Activated CD8-positive, alpha-beta memory T cell treated with anti-CD3 and anti-CD28 coated beads, Interleukin-2, amount 50 U/mL, for 4 hours (primary cell): Measurements from ENCODE around the gene NANS.
"Not testable (repeated sequence)": the region's sequence is repeated elsewhere in the genome, so short reads cannot be mapped to it uniquely, and the experiment has no call there.

Experiments
- DNase-seq: peaks from one replicate; pipeline ENCODE4 v3.0.0-alpha.2; 2020

NANS gene

DNA sequence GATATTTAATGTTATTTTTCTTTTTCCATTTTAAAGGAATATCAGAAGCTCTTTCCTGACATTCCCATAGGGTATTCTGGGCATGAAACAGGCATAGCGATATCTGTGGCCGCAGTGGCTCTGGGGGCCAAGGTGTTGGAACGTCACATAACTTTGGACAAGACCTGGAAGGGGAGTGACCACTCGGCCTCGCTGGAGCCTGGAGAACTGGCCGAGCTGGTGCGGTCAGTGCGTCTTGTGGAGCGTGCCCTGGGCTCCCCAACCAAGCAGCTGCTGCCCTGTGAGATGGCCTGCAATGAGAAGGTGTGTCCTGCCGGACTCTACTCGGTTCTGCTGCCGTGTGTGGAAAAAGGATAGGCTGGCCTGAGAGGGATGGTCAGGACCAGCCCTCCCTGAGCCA is 24.2 kb downstream of the NANS start:
- DNase-seq = no peak

DNA sequence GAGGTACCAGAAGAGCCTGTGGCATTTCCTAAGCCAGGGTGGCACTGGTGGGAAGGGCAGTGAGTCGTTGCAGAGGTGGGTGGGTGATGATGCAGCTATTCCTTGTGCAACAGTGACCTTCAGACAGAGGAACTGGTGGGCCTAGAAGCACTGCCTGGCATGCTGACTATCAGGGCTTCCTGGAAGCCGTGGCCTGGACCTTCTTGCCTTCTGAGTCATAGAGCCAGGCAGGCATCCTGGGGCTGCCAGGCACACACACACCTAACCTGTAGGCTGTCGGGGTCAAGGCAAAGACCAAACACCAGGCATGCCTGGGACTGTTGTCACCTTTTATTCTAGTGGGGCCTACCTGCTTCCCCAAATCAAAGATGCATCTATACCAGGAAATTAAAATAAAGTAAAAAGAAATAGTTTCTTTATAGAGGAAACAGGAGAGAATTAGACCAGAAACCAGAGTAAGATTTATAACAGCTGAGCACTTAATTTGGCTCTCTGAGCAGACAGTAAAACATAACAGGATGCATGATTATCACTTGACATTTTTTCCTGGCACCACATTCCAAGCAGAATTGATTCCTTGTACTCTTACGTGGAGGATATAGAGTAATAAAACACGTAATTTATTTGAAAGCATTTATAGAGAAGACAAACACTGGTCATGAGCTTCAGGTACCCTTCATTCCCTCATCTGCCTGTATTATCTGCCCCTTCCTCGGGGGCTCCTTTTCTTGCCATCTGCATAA is 25.1 kb downstream of the NANS start:
- peak; percentile 45 for DNase-seq

DNA sequence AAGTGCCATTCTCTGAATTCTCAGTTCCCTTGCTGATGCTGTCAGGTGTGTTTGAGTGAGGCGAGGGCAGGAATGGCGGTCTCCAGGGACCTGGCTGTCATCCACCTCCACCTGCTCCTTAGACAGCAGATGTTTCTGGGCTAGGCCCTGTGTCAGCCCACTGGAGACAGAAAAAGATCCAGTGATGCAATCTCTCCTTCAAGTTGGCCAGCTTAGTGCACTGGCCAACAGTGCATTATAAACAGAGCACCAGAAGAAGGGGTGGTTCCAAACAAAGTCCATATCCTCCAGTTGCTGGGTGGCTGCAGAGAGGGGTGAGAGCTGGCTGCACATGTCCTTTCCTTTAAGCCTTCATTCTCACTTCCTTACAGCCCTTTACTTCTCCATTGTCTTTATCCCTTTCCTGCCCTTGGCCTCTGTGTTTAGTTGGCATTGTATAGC is 26.5 kb downstream of the NANS start:
- DNase-seq = no peak

DNA sequence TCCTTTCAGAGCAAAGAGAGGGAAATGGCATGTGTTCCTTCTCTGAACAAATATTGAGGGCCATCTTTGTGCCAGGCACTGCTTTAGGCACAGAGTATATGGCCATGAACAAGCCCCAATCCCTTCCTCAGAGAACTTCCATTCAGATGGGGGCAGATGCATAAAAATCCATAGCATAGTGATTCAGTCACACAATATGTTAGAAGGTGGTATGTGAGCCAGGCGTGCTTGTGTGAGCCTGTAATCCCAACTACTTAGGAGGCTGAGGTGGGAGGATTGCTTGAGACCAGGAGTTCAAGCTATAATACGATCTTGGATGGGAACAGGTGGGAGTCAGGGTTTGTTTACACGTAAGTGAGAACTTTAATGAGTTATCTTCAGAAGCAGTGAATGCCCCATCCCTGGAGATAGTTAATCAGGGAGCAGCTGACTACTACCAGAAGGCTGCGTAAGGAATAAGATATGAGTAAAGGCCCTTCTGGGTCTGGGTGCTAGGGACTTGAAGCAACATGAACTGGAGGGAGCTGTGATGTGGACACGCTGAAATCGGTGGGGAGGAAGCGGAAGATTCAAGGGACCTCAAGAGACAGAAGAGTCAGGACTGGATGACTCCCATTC is 27.1 kb downstream of the NANS start:
- DNase-seq = no peak

DNA sequence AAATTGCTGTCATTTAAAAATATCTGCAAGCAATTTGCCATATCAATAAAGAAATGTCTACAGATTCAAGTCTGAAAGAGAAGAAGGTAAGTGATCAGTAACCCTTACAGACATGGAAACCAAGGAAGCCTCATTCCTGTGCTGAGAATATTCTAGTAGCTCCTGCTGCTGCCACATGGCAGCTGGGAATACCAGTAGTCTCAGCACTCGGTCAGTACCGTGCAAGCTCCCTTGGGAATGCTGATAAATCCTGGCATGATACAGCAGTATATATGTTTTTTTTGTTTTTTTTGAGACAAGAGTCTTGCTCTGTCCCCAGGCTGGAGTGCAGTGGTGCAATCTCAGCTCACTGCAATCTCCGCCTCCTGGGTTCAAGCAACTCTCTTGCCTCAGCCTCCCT is 27.9 kb downstream of the NANS start:
- DNase-seq = no peak

DNA sequence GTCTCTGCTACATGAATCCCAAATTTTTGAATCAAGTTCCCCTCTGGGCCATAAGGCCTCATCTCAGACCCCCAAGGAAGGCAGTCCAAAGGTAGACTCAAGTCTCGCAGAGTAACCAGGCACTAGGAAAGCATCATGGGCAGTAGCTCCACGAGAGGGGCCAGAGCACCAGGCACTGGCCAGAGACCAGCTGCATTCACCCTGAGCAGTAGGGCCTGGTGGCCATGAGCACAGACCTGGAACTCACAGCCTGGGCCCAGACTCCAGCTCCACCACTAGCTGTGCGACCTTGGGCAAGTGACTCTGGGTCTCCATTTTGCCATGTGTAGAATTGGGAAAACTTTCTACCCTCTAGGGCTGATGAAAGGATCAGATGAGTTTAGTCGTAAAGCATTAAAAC is 28.5 kb downstream of the NANS start:
- no peak for DNase-seq

DNA sequence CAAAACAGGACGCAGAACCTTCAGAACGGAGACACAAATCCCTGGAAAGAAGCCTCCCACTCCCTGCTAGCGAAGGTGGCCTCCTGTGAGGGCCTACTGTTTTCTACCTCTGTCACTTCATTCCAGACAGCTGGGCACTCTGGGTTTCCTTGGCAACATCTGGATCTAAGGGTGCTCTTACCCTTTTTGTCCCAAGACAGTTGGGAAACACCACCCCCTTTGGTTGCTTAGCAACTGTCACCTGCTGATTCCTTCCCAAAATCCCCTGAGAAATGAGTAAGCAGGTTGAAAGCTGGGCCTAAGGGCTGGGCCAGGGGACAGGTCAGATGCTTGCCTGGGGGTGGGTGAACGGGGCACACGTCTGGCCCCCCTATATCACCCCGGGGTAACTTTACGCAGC is 29.4 kb downstream of the NANS start:
- DNase-seq = no peak

DNA sequence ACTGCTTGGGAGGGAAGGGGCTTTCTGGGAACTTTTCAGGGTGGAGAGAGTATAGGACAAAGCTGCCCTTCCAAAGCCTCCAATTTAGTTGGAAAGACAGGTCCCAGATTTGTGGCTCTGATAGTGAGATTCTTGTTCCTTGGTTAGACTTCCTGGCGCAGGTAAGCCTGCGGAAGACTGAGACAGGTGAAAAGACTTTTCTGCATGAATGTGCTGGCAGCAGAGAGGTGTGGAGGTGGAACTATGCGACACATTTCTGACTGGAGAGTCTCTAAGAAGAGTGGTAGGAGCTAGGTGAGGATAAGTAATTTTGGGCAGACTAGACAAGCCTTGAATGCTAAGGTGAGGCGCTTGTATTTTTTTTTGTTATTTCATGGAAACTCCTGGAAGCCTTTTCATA is 29.9 kb downstream of the NANS start:
- DNase-seq = no peak

DNA sequence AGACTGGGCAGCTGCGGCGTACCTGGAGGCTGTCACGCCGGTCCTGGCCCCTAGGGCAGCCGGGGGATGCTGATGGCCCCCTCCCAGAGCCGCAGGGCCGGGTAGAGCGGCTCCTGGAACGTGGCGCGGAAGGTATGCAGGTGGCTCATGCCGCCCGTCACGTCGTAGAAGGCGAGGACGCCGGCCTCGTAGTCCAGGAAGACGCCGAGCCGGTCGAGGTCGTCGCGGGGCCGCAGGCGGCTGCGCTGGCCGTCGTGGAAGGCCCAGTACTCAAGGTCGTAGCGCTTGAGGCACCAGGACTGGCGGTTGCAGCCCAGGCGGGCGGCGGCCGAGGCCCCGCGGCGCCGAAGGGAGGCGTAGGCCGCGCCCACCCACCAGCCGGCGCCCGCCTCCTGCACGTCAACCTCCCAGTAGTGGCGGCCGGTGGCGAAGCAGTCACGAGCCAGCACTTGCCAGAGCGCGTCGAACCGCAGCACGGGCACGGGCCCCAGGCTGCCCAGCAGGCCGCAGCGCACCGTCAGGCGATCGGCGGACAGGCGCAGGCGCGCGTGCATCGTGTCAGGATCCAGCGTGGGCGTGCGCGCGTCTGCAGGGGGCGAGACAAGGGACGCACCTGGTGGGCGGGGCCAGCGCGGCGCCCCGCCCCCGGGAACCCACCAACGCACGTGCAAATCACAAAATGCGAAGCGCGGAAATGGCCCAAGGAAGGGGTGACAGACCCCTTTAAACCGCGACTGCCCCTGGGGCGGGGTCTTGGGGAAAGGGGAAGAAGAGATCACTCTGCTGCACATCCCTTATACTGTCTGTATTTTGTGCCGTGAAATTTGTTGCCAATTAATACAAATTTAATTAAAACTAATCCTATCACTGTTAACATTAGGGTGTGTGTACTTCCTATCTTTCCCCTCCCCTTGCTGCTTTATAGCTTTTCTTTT is 31.2 kb downstream of the NANS start:
- DNase-seq = peak; percentile 52

DNA sequence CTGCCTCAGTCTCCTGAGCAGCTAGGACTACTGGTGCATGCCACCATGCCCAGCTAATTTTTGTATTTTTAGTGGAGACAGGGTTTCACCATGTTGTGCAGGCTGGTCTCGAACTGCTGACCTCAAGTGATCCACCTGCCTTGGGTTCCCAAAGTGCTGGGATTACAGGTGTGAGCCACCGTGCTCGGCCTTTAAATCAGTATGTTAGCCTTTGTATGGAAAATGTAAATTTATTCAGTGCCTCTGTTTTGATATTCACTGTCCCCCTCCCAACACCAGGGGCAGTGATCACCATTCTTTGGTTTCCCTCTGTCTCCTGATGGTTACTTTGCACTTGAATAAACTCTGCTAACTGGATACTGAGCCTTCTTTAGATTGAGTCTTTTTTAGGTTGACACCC is 34.1 kb downstream of the NANS start:
- not testable (repeated sequence) for DNase-seq

DNA sequence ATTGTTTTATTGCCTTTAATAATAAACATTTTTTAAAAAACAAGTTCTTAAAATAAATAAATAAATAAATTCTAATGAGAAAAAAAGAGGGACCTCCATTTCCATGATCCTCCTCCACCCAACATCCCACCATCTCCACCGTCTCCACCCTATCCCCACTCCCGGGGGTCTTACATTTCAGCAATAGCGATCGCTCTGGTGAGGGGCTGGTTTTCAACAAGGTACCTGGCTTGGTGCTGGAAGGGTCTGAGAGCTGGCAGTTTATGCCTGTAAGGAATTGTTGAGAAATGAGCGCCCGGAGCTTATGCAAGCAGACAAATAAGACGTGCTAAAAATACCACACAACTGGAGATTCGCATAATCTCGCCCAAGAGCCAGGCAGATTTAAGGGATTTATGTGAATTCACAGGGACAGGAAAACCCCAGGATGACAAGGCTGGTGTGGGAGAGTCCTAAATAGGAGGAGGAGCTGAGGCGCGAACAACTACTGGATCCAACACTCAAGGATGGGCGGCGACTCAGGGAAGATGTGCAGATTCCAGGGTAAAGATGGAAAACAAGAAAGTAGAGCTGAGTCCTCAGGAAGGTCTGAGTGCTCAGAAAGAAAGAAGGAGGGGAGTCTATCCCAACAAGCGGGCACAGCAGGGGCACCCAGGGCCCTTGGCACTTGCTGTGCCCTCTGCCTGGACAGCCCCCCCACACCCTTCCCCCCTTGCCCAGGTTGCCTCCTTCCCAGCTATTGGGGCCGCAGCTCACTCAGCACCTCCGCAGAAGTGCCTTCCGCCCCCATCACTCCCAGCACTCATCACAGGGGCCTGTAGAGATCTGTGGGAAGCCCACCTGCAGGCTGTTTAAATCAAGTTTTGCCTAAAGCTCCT is 35.4 kb downstream of the NANS start:
- no peak for DNase-seq

DNA sequence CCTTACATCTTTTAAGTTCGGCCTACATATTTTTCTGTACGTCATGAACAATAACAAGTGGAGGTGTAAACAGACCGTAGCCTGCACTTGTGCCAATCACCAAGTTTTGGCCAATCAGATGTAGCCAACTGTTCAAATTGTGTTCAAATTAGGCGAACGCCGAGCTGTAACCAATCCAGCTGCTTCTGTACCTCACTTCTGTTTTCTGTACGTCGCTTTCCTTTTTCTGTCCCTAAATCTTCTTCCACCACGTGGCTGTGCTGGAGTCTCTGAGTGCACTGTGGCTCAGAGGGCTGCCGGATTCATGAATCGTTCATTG is 36.0 kb downstream of the NANS start:
- DNase-seq = no peak

DNA sequence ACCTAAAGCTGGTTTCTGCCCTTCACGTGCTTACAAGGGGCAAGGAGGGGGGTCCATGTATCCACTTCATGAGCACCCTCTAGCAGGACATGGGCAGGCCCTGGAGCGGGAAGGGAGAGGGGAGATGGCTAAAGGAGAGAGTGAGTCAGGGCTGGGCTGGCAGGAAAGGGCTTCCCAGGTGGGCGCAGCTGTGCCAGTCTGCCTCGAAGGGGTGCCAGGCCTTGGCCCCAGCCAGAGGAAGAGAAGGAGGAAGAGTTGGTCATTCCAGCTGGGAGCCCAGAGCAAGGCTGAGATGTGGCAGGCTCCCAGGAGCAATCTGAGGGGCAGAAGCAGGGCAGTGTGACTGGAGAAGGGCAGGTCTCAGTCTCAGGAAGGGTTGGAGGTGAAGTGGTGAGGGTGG is 37.8 kb downstream of the NANS start:
- DNase-seq = no peak

DNA sequence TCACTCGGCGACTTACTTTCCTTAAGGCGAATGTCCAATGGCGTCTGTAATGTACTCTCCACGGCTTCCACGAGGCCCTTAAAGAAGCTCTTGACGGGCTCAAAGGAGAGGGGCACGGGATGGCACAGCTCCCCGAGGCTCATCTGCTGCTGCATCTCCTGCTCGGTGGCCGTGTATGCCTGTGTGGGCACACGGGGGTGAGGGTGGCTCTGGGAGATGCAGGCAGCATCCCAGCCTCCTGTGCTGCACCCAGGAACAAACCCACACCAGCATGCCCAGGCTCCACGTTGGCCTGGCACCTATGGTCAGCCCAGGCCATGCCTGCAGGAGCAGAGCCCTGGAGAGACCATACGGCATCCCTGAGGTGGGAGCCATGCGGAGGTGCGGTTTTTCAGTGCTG is 38.3 kb downstream of the NANS start:
- DNase-seq = no peak

DNA sequence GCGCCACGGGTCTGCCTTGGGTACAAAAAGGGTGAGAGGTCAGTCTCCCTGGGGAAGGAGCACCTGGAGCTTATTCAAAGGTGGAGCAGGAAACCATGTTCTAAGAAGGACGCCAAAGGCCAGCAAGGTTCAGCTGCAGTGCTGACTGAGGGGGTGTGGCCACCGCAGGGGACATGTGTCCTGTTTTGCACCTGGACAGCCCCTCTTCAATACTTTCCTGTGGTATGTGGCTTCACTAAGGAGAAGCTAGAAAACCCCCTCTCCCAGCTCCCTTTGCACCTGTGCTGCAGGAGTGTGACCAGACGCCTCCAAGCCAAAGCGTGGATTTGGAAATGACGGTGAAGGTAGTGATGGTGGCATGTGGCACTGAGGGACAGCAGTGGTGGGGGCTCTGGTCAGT is 38.9 kb downstream of the NANS start:
- no peak for DNase-seq

DNA sequence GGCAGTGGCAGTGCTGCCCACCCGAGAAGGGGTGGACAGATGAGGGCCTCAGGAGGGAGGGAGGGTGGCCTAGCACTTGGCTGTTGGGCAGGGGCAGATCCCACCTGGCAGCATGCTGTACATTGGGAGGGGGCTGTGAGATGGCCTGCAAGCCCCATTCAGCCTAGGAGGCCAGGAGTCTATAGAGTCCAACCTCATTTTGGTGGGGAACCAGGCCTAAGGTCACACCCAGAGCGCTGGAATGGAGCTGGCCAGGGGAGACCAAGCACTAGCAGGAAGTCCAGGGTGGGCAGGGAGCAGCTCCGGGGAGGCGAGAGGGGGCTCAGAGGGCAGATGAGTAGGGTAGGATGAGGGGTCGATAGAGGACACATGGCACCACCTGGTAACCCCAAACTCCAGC is 39.6 kb downstream of the NANS start:
- no peak for DNase-seq

DNA sequence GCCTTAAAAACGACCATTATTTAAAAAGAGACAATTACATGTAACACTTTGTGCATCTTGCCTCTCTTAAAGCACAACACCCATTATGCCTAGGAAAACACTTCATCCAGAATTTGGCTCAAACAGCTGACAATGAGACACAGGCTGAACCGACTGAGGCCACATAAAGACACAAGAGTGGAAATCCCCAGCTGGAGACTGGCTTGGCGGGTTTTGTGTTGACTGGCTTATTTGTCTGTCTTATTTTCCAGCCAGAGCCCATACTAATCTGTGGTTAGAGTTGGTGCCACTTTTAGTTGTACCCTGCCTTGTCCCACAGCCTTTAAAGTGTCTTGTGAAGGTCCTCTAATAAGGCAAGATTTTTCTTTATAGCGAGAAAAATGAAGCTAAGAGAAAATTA is 41.3 kb downstream of the NANS start:
- DNase-seq = no peak

DNA sequence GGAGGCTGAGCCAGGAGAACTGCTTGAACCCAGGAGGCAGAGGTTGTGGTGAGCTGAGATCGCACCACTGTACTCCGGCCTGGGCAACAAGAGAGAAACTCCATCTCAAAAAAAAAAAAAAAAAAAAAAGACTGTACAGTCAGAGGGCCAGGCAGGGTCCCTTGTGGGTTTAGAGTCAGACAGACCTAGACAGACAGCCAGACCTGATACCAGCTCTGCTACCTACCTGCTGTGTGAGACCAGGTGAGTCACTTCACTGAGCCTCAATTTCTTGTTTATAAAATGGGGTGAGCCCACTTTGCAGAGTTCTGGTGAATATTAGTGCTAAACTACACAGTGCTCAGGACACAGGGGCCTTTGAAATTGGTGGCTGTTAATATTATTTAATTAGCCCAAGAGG is 42.8 kb downstream of the NANS start:
- no peak for DNase-seq

DNA sequence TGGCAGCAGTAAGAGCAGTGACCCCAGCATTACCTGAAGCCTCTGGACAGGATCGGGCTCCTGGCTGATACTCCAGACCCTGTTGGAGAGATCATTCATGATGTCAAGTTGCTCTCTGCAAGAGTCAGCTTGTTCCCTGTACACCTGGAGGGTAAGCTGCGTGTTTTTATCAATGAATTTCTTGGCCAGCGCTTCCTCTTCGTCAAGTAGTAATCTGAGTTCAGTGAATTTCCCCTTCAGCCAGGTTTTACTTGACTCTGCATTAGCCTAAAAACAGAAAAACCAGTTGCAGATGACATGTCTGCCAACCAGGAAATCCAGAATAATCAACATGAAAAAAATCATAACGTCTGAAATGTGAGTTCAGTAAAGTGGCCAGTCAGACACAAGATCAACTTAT is 43.4 kb downstream of the NANS start:
- no peak for DNase-seq

DNA sequence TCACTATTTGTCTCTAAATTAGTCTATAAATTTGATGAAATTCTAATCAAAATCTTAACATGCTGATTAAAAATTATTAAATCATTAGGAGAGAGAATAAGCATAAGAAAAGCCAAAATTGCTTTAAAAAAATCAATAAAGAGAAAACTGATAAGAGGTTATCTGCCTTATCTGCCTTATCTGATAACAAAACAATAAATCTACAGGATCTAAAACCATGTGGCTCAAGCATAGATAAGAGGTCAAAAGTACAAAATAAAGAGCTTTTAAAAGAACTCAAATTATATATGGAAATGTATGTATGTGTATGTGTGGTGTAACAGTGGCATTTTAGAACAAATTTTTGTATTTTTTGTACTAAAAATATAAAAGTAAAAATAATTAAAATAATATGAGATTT is 43.9 kb downstream of the NANS start:
- no peak for DNase-seq

DNA sequence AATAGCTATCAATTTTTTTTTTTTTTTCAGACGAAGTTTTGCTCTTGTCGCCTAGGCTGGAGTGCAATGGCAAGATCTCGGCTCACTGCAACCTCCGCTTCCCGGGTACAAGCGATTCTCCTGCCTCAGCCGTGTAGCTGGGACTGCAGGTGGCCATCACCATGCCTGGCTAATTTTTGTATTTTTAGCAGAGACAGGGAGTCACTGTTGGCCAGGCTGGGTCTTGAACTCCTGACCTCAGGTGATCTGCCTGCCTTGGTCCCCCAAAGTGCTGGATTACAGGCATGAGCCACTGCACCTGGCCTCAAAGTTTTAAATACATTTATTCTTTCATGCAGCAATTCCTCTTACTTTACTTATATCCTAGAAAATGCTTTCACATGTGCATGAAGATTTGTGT is 44.9 kb downstream of the NANS start:
- no peak for DNase-seq

DNA sequence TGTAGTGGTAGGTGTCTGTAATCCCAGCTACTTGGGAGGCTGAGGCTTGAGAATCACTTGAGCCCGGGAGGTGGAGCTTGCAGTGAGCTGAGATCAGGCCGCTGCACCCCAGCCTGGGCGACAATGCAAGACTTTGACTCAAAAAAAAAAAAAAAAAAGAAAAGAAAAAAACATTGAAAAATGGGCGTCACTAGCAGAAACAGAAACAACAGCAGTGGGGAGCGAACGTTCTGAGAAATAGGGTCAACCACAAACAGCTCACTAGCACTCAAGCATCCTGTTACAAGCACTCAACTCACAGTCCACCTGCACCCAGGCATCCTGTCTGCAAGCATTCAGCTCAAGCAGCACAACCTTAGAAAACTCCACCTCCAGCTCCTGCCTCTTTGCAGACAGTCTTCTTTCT is 45.3 kb downstream of the NANS start:
- DNase-seq = peak; percentile 63

DNA sequence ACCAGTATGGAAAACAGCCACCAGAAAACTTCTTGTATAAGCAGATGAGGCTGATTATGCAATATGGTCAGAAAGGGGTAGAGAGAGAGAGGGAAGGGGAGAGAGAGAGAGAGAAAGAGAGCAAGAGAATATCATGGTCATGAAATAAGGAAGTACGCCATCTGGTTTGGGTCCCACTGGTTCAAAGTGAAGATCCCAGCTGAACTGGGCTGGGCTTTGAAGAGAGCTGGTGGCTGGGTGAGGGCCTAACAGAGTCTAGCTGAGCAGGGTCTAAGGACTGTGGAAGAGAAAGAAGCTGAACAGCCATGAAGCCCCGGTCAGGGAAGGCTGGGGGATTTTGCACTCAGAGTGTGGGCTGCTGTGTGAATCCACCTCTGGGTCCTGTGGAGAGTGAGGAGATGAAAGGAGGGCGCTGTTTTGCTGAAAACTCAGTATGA is 47.9 kb downstream of the NANS start:
- DNase-seq = no peak
